GM23338 (cell line): ENCODE data around the gene NKD1. TPM values are rescaled to one million over a fixed set of nuclear protein-coding genes. Genes with fewer than 3 reads are reported as not detected.

Experiments used
- ATAC-seq: fragments of 200-7000 bp; cut with Tn5 transposase; 3 replicates; pipeline ENCODE4 v1.9.1; 2020
- DNase-seq: peaks from one replicate; pipeline ENCODE4 v3.0.0-alpha.2; 2015; ENCODE audit warnings: low spot score
- H2AFZ ChIP-seq: fragments of 200-600 bp; sonication (generic); 2 replicates; pipeline ENCODE4 v1.8.0; 2016; ENCODE audit warnings: antibody characterized with exemption, mild to moderate bottlenecking, moderate library complexity
- H3F3A ChIP-seq: fragments of 200-600 bp; sonication (generic); replicated peaks from 2 replicates; pipeline ENCODE4 v1.8.0; 2017; ENCODE audit warnings: antibody characterized with exemption, mixed run types, low read depth
- H3K27ac ChIP-seq: fragments of 200-600 bp; sonication (generic); 2 replicates; pipeline ENCODE4 v1.6.1; 2016; ENCODE audit warnings: low read depth
- H3K27me3 ChIP-seq: fragments of 200-600 bp; sonication (generic); 2 replicates; pipeline ENCODE4 v1.8.0; 2016; ENCODE audit warnings: mild to moderate bottlenecking, mixed run types, moderate library complexity; ENCODE audit not compliant: insufficient read depth
- H3K36me3 ChIP-seq: fragments of 200-600 bp; sonication (generic); 2 replicates; pipeline ENCODE4 v1.8.0; 2016; ENCODE audit warnings: mild to moderate bottlenecking; ENCODE audit not compliant: insufficient read depth
- H3K4me1 ChIP-seq: fragments of 200-600 bp; sonication (generic); 2 replicates; pipeline ENCODE4 v1.8.0; 2016; ENCODE audit warnings: mild to moderate bottlenecking, moderate library complexity; ENCODE audit not compliant: insufficient read depth
- H3K4me2 ChIP-seq: fragments of 200-600 bp; sonication (generic); 2 replicates; pipeline ENCODE4 v1.7.1; 2017; ENCODE audit warnings: mixed run types
- H3K4me3 ChIP-seq: fragments of 200-600 bp; sonication (generic); 2 replicates; pipeline ENCODE4 v1.6.1; 2016; ENCODE audit warnings: mixed run types
- H3K79me2 ChIP-seq: fragments of 200-600 bp; sonication (generic); replicated peaks from 2 replicates; pipeline ENCODE4 v1.8.0; 2017; ENCODE audit warnings: mild to moderate bottlenecking; ENCODE audit not compliant: insufficient read depth
- H3K9me2 ChIP-seq: fragments of 200-600 bp; sonication (generic); 2 replicates; pipeline ENCODE4 v1.8.0; 2017; ENCODE audit not compliant: insufficient read depth
- H4K20me1 ChIP-seq: fragments of 200-600 bp; sonication (generic); replicated peaks from 2 replicates; pipeline ENCODE4 v1.8.0; 2017; ENCODE audit warnings: mild to moderate bottlenecking; ENCODE audit not compliant: insufficient read depth
- H3K27ac Mint-ChIP-seq: 2 replicates; pipeline ENCODE4 v1.8.0; 2020; ENCODE audit warnings: inconsistent platforms, mild to moderate bottlenecking, moderate library complexity, mixed read lengths
- H3K27me3 Mint-ChIP-seq: 3 replicates; pipeline ENCODE4 v1.8.0; 2022; ENCODE audit warnings: low read depth, mild to moderate bottlenecking, moderate library complexity, mixed read lengths, inconsistent platforms; ENCODE audit not compliant: insufficient read depth, poor library complexity
- H3K36me3 Mint-ChIP-seq: 3 replicates; pipeline ENCODE4 v1.8.0; 2021; ENCODE audit warnings: low read depth, mild to moderate bottlenecking, inconsistent platforms, moderate library complexity, mixed read lengths
- H3K4me1 Mint-ChIP-seq: 3 replicates; pipeline ENCODE4 v1.8.0; 2020; ENCODE audit warnings: mild to moderate bottlenecking, inconsistent platforms, mixed read lengths
- H3K4me3 Mint-ChIP-seq: 3 replicates; pipeline ENCODE4 v1.8.0; 2021; ENCODE audit warnings: moderate library complexity, mild to moderate bottlenecking, inconsistent platforms, mixed read lengths
- H3K9me3 Mint-ChIP-seq: 3 replicates; pipeline ENCODE4 v1.8.0; 2020; ENCODE audit warnings: moderate library complexity, mild to moderate bottlenecking, inconsistent platforms, mixed read lengths
- CREB1 ChIP-seq: fragments of 250-450 bp; sonication (Bioruptor Pico); IDR thresholded peaks from 2 replicates; pipeline ENCODE4 v1.5.0; 2020; ENCODE audit warnings: low read depth, mild to moderate bottlenecking, moderate library complexity
- STAT1 ChIP-seq: IDR thresholded peaks from one replicate; pipeline ENCODE4 v1.6.1; 2016; ENCODE audit warnings: antibody characterized with exemption; ENCODE audit not compliant: unreplicated experiment
- ZNF331 ChIP-seq: fragments of 250-450 bp; sonication (Bioruptor Pico); IDR thresholded peaks from 2 replicates; pipeline ENCODE4 v1.5.0; 2020; ENCODE audit warnings: low read depth, mild to moderate bottlenecking, moderate library complexity
- polyA plus RNA-seq: library from polyadenylated mRNA; unstranded; fragments of >200 nt; fragmentation: Nextera tagmentation; extraction: Ambion mirVana; gene quantifications from 2 replicates; pipeline ENCODE4 v1.2.1, GENCODE V29; 2016
- total RNA-seq: library from RNA; depleted of rRNA; stranded (reverse); fragments of >200 nt; shearing (Covaris generic); gene quantifications from 2 replicates; pipeline ENCODE4 v1.2.3, GENCODE V29; 2014
- TF ChIP-seq, protein P1 (sequence below): fragments of 250-450 bp; sonication (Bioruptor Pico); IDR thresholded peaks from 2 replicates; pipeline ENCODE4 v1.5.0; 2020; ENCODE audit warnings: mild to moderate bottlenecking, moderate library complexity
- TF ChIP-seq, protein P2 (sequence below): IDR thresholded peaks from 2 replicates; pipeline ENCODE4 v1.6.1; 2016; ENCODE audit warnings: antibody characterized with exemption
- TF ChIP-seq, protein P3 (sequence below), 2 experiments: fragments of 200-600 bp in 1 of 2; sonication (generic) in 1 of 2; conservative IDR thresholded peaks; 2 replicates each; pipeline versions ENCODE4 v1.5.1 to v1.6.1; 2016 to 2017; ENCODE audit warnings: antibody characterized with exemption in 2 of 2, low read depth in 2 of 2, mild to moderate bottlenecking in 2 of 2, moderate library complexity in 1 of 2

Gene NKD1
- total and polyA plus RNA-seq, 2 experiments from 2014 or later, result 2.1 to 2.3 TPM

DNA sequence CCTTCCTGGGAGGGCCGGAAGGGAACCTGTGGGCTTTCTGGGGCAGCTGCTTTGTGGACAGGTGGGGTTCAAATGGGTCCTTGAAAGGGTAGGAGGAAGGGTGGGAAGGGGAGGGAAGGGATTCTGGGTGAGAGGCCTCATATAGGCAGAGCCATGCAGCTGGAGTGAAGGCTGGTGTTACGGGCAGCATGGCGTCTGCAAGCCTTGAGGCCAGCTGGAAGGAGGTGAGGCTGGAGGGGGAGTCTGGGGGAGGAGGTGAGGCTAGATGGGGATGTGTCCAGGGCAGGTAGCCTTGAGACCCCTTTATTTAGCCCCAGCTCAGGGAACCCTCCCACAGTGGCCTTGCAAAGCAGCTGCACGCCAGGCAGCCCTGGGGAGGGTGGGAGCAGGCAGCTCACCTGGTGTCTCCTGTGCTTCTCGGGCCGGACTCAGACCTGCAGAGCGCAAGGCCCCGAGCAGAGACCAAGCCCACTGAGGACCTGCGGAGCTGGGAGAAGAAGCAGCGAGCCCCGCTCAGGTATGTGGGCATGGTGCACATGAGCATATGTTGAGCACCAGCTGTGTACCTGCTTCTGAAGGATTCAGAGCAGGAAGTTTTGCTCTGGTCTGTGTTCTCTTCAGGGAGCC, 82.3 kb downstream of the NKD1 start:
- peaks cover 2% of the 10 kb centered on the region; the same call in 1 of the 3 replicates for H3K36me3 Mint-ChIP-seq
- H3K4me3 Mint-ChIP-seq, result no peak overlapping the region
- no peaks in the 10 kb centered on the region for H3K9me3 Mint-ChIP-seq
- H3K4me2 ChIP-seq, result no peak overlapping the region
- H3F3A ChIP-seq, result no peaks in the 10 kb centered on the region
- H3K27ac Mint-ChIP-seq, result no peak overlapping the region
- H3K79me2 ChIP-seq, result no peaks in the 10 kb centered on the region
- peaks cover 11% of the 10 kb centered on the region for H3K4me1 Mint-ChIP-seq
- H3K27me3 Mint-ChIP-seq, result peaks cover 1% of the 10 kb centered on the region
- ATAC-seq, result no peak
- no peaks in the 10 kb centered on the region for H3K27me3 ChIP-seq
- no peak for DNase-seq
- no peaks in the 10 kb centered on the region for H4K20me1 ChIP-seq
- H3K4me3 ChIP-seq, result no peak overlapping the region
- H2AFZ ChIP-seq, result no peak overlapping the region
- H3K36me3 ChIP-seq, result no peaks in the 10 kb centered on the region
- TF ChIP-seq, protein P1, sequence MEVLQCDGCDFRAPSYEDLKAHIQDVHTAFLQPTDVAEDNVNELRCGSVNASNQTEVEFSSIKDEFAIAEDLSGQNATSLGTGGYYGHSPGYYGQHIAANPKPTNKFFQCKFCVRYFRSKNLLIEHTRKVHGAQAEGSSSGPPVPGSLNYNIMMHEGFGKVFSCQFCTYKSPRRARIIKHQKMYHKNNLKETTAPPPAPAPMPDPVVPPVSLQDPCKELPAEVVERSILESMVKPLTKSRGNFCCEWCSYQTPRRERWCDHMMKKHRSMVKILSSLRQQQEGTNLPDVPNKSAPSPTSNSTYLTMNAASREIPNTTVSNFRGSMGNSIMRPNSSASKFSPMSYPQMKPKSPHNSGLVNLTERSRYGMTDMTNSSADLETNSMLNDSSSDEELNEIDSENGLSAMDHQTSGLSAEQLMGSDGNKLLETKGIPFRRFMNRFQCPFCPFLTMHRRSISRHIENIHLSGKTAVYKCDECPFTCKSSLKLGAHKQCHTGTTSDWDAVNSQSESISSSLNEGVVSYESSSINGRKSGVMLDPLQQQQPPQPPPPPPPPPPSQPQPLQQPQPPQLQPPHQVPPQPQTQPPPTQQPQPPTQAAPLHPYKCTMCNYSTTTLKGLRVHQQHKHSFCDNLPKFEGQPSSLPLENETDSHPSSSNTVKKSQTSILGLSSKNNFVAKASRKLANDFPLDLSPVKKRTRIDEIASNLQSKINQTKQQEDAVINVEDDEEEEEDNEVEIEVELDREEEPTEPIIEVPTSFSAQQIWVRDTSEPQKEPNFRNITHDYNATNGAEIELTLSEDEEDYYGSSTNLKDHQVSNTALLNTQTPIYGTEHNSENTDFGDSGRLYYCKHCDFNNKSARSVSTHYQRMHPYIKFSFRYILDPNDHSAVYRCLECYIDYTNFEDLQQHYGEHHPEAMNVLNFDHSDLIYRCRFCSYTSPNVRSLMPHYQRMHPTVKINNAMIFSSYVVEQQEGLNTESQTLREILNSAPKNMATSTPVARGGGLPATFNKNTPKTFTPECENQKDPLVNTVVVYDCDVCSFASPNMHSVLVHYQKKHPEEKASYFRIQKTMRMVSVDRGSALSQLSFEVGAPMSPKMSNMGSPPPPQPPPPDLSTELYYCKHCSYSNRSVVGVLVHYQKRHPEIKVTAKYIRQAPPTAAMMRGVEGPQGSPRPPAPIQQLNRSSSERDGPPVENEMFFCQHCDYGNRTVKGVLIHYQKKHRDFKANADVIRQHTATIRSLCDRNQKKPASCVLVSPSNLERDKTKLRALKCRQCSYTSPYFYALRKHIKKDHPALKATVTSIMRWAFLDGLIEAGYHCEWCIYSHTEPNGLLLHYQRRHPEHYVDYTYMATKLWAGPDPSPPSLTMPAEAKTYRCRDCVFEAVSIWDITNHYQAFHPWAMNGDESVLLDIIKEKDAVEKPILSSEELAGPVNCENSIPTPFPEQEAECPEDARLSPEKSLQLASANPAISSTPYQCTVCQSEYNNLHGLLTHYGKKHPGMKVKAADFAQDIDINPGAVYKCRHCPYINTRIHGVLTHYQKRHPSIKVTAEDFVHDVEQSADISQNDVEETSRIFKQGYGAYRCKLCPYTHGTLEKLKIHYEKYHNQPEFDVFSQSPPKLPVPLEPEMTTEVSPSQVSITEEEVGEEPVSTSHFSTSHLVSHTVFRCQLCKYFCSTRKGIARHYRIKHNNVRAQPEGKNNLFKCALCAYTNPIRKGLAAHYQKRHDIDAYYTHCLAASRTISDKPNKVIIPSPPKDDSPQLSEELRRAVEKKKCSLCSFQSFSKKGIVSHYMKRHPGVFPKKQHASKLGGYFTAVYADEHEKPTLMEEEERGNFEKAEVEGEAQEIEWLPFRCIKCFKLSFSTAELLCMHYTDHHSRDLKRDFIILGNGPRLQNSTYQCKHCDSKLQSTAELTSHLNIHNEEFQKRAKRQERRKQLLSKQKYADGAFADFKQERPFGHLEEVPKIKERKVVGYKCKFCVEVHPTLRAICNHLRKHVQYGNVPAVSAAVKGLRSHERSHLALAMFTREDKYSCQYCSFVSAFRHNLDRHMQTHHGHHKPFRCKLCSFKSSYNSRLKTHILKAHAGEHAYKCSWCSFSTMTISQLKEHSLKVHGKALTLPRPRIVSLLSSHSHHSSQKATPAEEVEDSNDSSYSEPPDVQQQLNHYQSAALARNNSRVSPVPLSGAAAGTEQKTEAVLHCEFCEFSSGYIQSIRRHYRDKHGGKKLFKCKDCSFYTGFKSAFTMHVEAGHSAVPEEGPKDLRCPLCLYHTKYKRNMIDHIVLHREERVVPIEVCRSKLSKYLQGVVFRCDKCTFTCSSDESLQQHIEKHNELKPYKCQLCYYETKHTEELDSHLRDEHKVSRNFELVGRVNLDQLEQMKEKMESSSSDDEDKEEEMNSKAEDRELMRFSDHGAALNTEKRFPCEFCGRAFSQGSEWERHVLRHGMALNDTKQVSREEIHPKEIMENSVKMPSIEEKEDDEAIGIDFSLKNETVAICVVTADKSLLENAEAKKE (CRISPR knock-in tag), result no peak
- TF ChIP-seq CREB1 (CRISPR knock-in tag) (no peak), STAT1 (no peak), ZNF331 (CRISPR knock-in tag) (no peak)
- TF ChIP-seq, protein P2, sequence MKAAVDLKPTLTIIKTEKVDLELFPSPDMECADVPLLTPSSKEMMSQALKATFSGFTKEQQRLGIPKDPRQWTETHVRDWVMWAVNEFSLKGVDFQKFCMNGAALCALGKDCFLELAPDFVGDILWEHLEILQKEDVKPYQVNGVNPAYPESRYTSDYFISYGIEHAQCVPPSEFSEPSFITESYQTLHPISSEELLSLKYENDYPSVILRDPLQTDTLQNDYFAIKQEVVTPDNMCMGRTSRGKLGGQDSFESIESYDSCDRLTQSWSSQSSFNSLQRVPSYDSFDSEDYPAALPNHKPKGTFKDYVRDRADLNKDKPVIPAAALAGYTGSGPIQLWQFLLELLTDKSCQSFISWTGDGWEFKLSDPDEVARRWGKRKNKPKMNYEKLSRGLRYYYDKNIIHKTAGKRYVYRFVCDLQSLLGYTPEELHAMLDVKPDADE, result no peak
- TF ChIP-seq, protein P3, sequence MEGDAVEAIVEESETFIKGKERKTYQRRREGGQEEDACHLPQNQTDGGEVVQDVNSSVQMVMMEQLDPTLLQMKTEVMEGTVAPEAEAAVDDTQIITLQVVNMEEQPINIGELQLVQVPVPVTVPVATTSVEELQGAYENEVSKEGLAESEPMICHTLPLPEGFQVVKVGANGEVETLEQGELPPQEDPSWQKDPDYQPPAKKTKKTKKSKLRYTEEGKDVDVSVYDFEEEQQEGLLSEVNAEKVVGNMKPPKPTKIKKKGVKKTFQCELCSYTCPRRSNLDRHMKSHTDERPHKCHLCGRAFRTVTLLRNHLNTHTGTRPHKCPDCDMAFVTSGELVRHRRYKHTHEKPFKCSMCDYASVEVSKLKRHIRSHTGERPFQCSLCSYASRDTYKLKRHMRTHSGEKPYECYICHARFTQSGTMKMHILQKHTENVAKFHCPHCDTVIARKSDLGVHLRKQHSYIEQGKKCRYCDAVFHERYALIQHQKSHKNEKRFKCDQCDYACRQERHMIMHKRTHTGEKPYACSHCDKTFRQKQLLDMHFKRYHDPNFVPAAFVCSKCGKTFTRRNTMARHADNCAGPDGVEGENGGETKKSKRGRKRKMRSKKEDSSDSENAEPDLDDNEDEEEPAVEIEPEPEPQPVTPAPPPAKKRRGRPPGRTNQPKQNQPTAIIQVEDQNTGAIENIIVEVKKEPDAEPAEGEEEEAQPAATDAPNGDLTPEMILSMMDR (conservative IDR thresholded peaks at IDR 0.05; ENCODE audit: low read depth in 2 of 2), result no peak
- no peaks in the 10 kb centered on the region for H3K4me1 ChIP-seq
- no peak overlapping the region for H3K27ac ChIP-seq
- H3K9me2 ChIP-seq, result no peaks in the 10 kb centered on the region
